Renal cortex interstitium (tissue), 11 donors: ENCODE data around the gene NT5DC2. TPM values are rescaled to one million over a fixed set of nuclear protein-coding genes. Genes with fewer than 3 reads are reported as not detected.

Source experiments
- DNase-seq, 11 donors: peaks; one replicate each; pipeline ENCODE4 v3.0.0-alpha.2; 2013; ENCODE audit warnings: low read depth in 9 of 11, low spot score in 4 of 11; ENCODE audit errors: extremely low read depth in 1 of 11
- polyA plus RNA-seq, 3 donors: library from polyadenylated mRNA; unstranded; fragments of 120-200 nt; gene quantifications; one replicate each; pipeline ENCODE4 v1.2.1, GENCODE V29; 2013; ENCODE audit not compliant: insufficient read length in 3 of 3

The NT5DC2 gene
- polyA plus RNA-seq, 3 donors, result 142 to 196 (median 165) TPM

- no peak for DNase-seq
Observed at GRCh38 chr3:52547143-52547542, 13.5 kb upstream of the NT5DC2 start.

GRCh38 chr3:52546111-52546901, 12.6 kb upstream of the NT5DC2 start:
- DNase-seq, result no peak

GRCh38 chr3:52544937-52545336, 11.3 kb upstream of the NT5DC2 start:
- DNase-seq, result no peak

- DNase-seq, result no peak
Observed at GRCh38 chr3:52541050-52541449, 7.4 kb upstream of the NT5DC2 start.

- no peak for DNase-seq
Observed at GRCh38 chr3:52539010-52539653, 5.5 kb upstream of the NT5DC2 start.

GRCh38 chr3:52537726-52538421, 4.2 kb upstream of the NT5DC2 start:
- DNase-seq, result no peak

GRCh38 chr3:52537165-52537620, 3.5 kb upstream of the NT5DC2 start:
- no peak for DNase-seq

- peak; percentile 86 to 98 (median 96) for DNase-seq
Observed at GRCh38 chr3:52536369-52537164, 2.9 kb upstream of the NT5DC2 start, which contains the start of gene UQCC5. UQCC5 (plus strand) TSS chr3:52536605; CDS start chr3:52536756, 151 bp downstream.

- DNase-seq, result no peak
Observed at GRCh38 chr3:52536112-52536368, 2.4 kb upstream of the NT5DC2 start.

- no peak for DNase-seq
Observed at GRCh38 chr3:52535411-52536111, 1.9 kb upstream of the NT5DC2 start.

GRCh38 chr3:52534281-52535183, 875 bp upstream of the NT5DC2 start:
- DNase-seq, result no peak

GRCh38 chr3:52532838-52533622, 627 bp downstream of the NT5DC2 start:
- DNase-seq, result peak in 1 of 11 donors; percentile 21

GRCh38 chr3:52532517-52532837, 1.2 kb downstream of the NT5DC2 start:
- no peak for DNase-seq

- no peak for DNase-seq
Observed at GRCh38 chr3:52531860-52532516, 1.7 kb downstream of the NT5DC2 start.

GRCh38 chr3:52530918-52531826, 2.5 kb downstream of the NT5DC2 start:
- DNase-seq, result no peak
